GM12872 (cell line): ENCODE data around the gene RHOB.

ENCODE experiments used
- CTCF ChIP-seq: IDR thresholded peaks from 3 replicates; pipeline ENCODE4 v1.5.1; 2011; ENCODE audit warnings: low read depth, mild to moderate bottlenecking, low read length, moderate library complexity; ENCODE audit not compliant: insufficient read depth

Gene RHOB

GRCh38 chr2:20481798-20482405 lies 35.0 kb downstream of the RHOB start:
- no peak for TF ChIP-seq CTCF

- no peak for TF ChIP-seq CTCF
Measured at GRCh38 chr2:20482725-20483124, 35.9 kb downstream of the RHOB start.

GRCh38 chr2:20483194-20483895 lies 36.5 kb downstream of the RHOB start:
- no peak for TF ChIP-seq CTCF

GRCh38 chr2:20484034-20484617 lies 37.3 kb downstream of the RHOB start:
- no peak for TF ChIP-seq CTCF

- no peak for TF ChIP-seq CTCF
Measured at GRCh38 chr2:20484810-20485611, 38.1 kb downstream of the RHOB start.

GRCh38 chr2:20485612-20486388 lies 38.9 kb downstream of the RHOB start:
- no peak for TF ChIP-seq CTCF

- TF ChIP-seq CTCF: no peak
Measured at GRCh38 chr2:20486571-20486970, 39.7 kb downstream of the RHOB start.
